Esophagus muscularis mucosa (tissue), 4 donors: ENCODE results near the gene EVL. TPM values are rescaled to one million over a fixed set of nuclear protein-coding genes. Genes with fewer than 3 reads are reported as not detected.
A peak's percentile ranks its signal among the peaks of the same experiment; 100 is the strongest.

Source experiments
- DNase-seq: peaks from one replicate; pipeline ENCODE4 v3.0.0-alpha.2; 2017; ENCODE audit errors: extremely low spot score
- H3K27ac ChIP-seq, 4 donors: fragments of 200-600 bp; sonication (generic); replicated peaks in 1 of 4; 1 replicate in 3 of 4; 2 replicates in 1 of 4; pipeline ENCODE4 v1.5.1; 2016 to 2019; ENCODE audit warnings: mild to moderate bottlenecking in 1 of 4
- H3K27me3 ChIP-seq, 4 donors: fragments of 200-600 bp; sonication (generic); one replicate each; pipeline versions ENCODE4 v1.5.1 to v1.6.0; 2016 to 2019
- H3K36me3 ChIP-seq, 4 donors: fragments of 200-600 bp; sonication (generic); one replicate each; pipeline ENCODE4 v1.5.1; 2016 to 2019
- H3K4me1 ChIP-seq, 4 donors: fragments of 200-600 bp; sonication (generic); one replicate each; pipeline ENCODE4 v1.5.1; 2016 to 2019
- H3K4me3 ChIP-seq, 4 donors: fragments of 200-600 bp; sonication (generic); 1 replicate in 2 of 4; 2 replicates in 2 of 4; pipeline ENCODE4 v1.5.1; 2016 to 2019; ENCODE audit warnings: mild to moderate bottlenecking in 4 of 4, moderate library complexity in 1 of 4
- H3K9me3 ChIP-seq, 4 donors: fragments of 200-600 bp; sonication (generic); 1 replicate in 3 of 4; 2 replicates in 1 of 4; pipeline ENCODE4 v1.5.1; 2016 to 2019
- CTCF ChIP-seq, 3 experiments: fragments of 200-600 bp in 2 of 3; fragments of 450-650 bp in 1 of 3; sonication (generic) in 2 of 3; IDR thresholded peaks; one replicate each; pipeline ENCODE4 v1.5.1; 2017 to 2019; ENCODE audit warnings: antibody characterized with exemption in 3 of 3, mild to moderate bottlenecking in 2 of 3, moderate library complexity in 1 of 3
- EP300 ChIP-seq: sonication (generic); formaldehyde crosslinking; IDR thresholded peaks from one replicate; pipeline ENCODE4 v1.6.1; 2017; ENCODE audit warnings: antibody characterized with exemption
- POLR2A ChIP-seq: fragments of 450-650 bp; IDR thresholded peaks from one replicate; pipeline ENCODE4 v1.6.1; 2017; ENCODE audit warnings: antibody characterized with exemption, moderate library complexity, mild to moderate bottlenecking, low read depth
- POLR2AphosphoS5 ChIP-seq, 2 donors: sonication (generic); formaldehyde crosslinking; IDR thresholded peaks; one replicate each; pipeline ENCODE4 v1.6.1; 2017; ENCODE audit warnings: antibody characterized with exemption in 2 of 2
- WGBS: methylation state at CpG from one replicate; pipeline ENCODE4 v1.1.5; 2018; 5-methylcytosine and 5-hydroxymethylcytosine counted together
- intact Hi-C: fragments of 100-400 bp; cut with DNase I; formaldehyde crosslinking; loops from one replicate; pipeline ENCODE4 v1.15.1; 2023
- total RNA-seq, 4 donors: library from RNA; depleted of rRNA; stranded (reverse); fragments of >200 nt; gene quantifications; one replicate each; pipeline versions ENCODE4 v1.1.0 to v1.2.1, GENCODE V29; 2016

Gene EVL
- 10 to 100 TPM; 27.0 to 43.9 (median 37.3) TPM for total RNA-seq

DNA sequence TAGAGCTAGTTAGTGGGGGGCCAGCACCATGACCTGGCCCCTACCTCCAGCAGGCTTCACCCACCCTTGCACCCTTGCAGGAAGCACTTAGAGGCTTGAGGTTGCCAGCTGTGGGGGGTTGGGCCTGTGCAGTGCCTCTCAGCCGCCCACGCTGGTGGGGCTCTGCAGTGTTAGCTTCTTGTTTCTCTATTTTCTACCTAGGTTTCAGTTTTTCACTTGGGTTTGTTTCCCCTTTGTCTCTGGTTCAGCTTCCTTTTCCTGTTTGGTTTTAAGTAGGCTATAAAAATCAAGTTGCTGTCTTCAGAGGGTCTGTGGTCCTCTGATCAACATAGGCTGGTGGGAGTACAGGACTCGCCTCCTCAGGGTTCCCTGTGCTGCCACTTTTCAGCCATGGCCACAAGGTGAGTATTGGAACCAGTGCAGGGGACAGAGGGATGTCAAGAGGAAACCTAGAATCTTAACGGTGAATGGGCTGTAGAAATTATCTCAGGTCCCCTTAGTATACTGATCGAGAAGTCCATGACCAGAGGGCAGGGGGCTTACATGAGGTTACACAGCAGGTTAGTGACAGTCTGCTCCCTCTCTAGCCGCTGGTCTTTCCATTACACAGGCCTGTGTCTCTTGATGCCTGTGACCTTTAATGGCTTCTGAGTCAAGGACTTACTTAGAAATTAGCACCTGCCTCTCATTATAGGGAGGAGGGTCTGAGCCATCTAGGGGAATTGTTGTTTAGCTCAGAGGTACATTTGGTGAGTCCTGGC lies at the start of gene EVL:
Gene EVL (plus strand): TSS at position 312 of the 761 bp plus-strand sequence. CDS start 79 bp downstream, at position 391.
- no peak for DNase-seq
- Histone ChIP-seq H3K36me3 (no peaks in the 10 kb centered on the region), H3K27me3 (no peaks in the 10 kb centered on the region), H3K27ac (peak within 1 kb of the TSS in 3 of 4 donors; percentile 1 to 47 (median 2)), H3K4me3 (peak within 1 kb of the TSS in 1 of 4 donors; percentile 19), H3K9me3 (no peaks in the 10 kb centered on the region), H3K4me1 (peaks cover 0 to 16% (median 8%) of the 10 kb centered on the region in 4 donors)
- WGBS = 75% methylated on average over 6 of the region's 6 CpGs
- intact Hi-C loops = no loop called here
- TF ChIP-seq EP300 = no peak
- no peak for TF ChIP-seq CTCF (IDR thresholded peaks at IDR 0.05)
- TF ChIP-seq POLR2A = no peak
- TF ChIP-seq POLR2AphosphoS5 (IDR thresholded peaks at IDR 0.05) = no peak

- no peaks in the 10 kb centered on the region for H3K27me3 ChIP-seq
- WGBS = 87% methylated on average over 5 of the region's 5 CpGs
- intact Hi-C loops = no loop called here
Measured at GRCh38 chr14:100017553-100017952, 47.7 kb upstream of the EVL start.

GRCh38 chr14:100018054-100018453 lies 47.2 kb upstream of the EVL start:
- Histone ChIP-seq H3K36me3 (no peaks in the 10 kb centered on the region), H3K4me1 (peaks cover 16 to 39% (median 36%) of the 10 kb centered on the region in 4 donors), H3K9me3 (no peaks in the 10 kb centered on the region), H3K27ac (no peak overlapping the region), H3K27me3 (no peaks in the 10 kb centered on the region), H3K4me3 (no peak overlapping the region)
- WGBS = 80% methylated on average over 7 of the region's 7 CpGs
- intact Hi-C loops = no loop called here
- TF ChIP-seq CTCF (IDR thresholded peaks at IDR 0.05) = no peak
- no peak for TF ChIP-seq EP300
- TF ChIP-seq POLR2AphosphoS5 (IDR thresholded peaks at IDR 0.05) = no peak
- TF ChIP-seq POLR2A = no peak
- no peak for DNase-seq

More at GRCh38 chr14:100017553-100017952, 47.7 kb upstream of the EVL start:
- Histone ChIP-seq H3K27ac (no peak overlapping the region), H3K36me3 (no peaks in the 10 kb centered on the region), H3K4me1 (peaks cover 14 to 36% (median 32%) of the 10 kb centered on the region in 4 donors), H3K9me3 (no peaks in the 10 kb centered on the region), H3K4me3 (no peak overlapping the region)
- TF ChIP-seq POLR2A = no peak
- no peak for TF ChIP-seq POLR2AphosphoS5 (IDR thresholded peaks at IDR 0.05)
- DNase-seq = no peak

DNA sequence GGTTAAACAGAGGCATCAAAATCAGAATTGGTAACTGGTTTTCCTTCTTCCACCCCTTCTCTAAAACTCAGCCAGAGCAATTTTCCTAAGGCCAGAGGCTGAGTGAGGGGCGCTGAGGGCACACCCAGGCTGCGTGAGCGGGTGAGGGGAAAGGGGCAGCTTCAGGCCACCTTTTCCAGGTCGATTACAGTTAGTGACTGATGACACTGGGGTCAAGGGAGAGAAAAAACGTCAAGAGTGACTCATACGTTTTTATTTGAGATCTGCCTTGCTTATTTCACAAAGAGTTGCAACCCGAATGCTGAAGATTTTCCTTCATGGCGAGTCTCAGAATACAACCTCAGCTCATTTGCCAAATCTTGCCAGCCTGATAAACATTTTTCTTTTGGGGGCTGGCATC lies 46.7 kb upstream of the EVL start:
- 59% methylated on average over 8 of the region's 8 CpGs for WGBS
- intact Hi-C loops = no loop called here
- no peak overlapping the region for H3K27ac ChIP-seq

More for the DNA sequence above, 46.7 kb upstream of the EVL start:
- Histone ChIP-seq H3K9me3 (no peaks in the 10 kb centered on the region), H3K27me3 (no peaks in the 10 kb centered on the region), H3K4me1 (peaks cover 18 to 43% (median 39%) of the 10 kb centered on the region in 4 donors), H3K36me3 (no peaks in the 10 kb centered on the region), H3K4me3 (no peak overlapping the region)
- no peak for DNase-seq
- TF ChIP-seq EP300 (no peak), CTCF (IDR thresholded peaks at IDR 0.05) (no peak), POLR2AphosphoS5 (IDR thresholded peaks at IDR 0.05) (no peak), POLR2A (no peak)
